ENCODE results near the gene COX20.

The COX20 gene

DNA sequence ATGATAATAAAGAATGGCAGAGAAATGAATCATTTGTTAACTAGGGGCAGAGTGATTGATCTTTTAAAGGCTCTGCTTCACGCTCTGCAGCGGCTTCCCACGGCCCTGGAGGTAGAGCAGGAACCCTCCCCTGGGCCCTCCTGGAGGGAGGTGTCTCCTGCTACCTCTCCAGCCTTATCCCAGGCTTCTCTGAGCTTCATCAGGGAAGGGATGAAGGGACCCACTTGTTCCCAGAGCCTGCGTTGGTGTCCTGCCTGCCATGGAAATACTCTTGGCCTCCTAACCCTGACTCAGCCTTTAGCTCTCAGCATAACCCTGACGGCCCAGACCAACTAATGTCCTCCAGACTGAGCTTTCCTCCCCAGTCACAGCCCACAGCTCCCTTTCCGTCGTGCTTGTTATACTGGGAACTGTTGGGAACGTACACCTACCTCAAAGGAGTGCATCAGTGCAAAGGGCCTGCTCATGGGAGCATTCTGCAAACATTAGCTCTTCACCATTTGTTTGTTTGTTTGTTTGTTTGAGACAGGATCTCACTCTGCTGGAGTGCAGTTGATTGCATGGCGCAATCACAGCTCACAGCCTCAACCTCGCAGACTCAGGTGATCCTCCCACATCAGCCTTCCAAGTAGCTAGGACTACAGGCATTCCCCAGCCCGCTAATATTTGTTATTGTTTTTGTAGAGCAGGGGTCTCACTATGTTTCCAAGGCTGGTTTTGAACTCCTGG lies 46.3 kb downstream of the COX20 start:
- ATAC-seq: no peak

- ATAC-seq: no peak
Observed at GRCh38 chr1:244887281-244887680, 51.8 kb downstream of the COX20 start.

DNA sequence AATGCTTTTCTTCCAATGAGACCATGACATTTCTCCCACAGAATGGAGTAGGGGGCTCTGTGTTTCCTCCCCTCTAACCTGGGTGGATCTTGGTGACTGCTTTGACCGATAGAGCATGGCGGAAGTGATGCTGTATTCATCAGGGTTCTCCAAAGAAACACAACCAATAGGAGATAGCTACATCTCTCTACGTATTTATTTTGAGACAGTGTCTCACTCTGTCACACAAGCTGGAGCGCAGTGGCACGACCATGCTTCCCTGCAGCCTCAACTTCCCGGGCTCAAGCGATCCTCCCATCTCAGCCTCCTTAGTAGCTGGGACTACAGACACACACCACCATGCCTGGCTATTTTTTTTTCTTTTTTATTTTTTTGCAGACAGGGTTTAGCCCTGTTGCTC lies 58.4 kb downstream of the COX20 start:
- no peak for ATAC-seq
